ENCODE data around the gene SLC6A2. TPM values are rescaled to one million over a fixed set of nuclear protein-coding genes. Genes with fewer than 3 reads are reported as not detected.

The SLC6A2 gene
- total and polyA plus RNA-seq, 2 experiments from 2014 or later: 0.35 to 0.39 TPM

DNA sequence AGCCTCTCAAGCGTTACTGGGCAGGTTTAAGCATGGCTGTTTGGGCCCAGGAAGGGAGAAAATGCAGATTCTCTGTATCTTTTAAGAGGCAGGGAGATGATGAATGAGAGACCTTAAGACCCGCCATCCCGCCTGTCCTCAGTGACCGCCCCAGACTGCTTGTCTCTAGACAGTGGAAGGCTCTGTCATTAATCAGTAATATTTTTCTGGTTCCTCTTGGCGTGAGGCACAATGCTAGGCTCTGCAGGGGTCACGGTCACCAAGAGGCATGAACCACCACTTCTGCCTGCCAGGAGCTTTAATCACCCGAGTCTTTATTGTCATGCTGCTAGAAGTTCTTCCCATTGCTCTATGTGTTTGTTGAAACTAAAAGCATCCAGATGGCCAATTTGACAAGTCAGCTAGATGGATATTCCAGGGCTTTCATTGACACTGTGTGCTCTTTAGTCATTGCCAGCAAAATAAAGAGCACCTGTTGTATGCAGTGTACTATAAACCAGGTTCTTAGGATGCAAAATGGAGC is 3.2 kb downstream of the SLC6A2 start (continued):
- TF ChIP-seq, protein P1, sequence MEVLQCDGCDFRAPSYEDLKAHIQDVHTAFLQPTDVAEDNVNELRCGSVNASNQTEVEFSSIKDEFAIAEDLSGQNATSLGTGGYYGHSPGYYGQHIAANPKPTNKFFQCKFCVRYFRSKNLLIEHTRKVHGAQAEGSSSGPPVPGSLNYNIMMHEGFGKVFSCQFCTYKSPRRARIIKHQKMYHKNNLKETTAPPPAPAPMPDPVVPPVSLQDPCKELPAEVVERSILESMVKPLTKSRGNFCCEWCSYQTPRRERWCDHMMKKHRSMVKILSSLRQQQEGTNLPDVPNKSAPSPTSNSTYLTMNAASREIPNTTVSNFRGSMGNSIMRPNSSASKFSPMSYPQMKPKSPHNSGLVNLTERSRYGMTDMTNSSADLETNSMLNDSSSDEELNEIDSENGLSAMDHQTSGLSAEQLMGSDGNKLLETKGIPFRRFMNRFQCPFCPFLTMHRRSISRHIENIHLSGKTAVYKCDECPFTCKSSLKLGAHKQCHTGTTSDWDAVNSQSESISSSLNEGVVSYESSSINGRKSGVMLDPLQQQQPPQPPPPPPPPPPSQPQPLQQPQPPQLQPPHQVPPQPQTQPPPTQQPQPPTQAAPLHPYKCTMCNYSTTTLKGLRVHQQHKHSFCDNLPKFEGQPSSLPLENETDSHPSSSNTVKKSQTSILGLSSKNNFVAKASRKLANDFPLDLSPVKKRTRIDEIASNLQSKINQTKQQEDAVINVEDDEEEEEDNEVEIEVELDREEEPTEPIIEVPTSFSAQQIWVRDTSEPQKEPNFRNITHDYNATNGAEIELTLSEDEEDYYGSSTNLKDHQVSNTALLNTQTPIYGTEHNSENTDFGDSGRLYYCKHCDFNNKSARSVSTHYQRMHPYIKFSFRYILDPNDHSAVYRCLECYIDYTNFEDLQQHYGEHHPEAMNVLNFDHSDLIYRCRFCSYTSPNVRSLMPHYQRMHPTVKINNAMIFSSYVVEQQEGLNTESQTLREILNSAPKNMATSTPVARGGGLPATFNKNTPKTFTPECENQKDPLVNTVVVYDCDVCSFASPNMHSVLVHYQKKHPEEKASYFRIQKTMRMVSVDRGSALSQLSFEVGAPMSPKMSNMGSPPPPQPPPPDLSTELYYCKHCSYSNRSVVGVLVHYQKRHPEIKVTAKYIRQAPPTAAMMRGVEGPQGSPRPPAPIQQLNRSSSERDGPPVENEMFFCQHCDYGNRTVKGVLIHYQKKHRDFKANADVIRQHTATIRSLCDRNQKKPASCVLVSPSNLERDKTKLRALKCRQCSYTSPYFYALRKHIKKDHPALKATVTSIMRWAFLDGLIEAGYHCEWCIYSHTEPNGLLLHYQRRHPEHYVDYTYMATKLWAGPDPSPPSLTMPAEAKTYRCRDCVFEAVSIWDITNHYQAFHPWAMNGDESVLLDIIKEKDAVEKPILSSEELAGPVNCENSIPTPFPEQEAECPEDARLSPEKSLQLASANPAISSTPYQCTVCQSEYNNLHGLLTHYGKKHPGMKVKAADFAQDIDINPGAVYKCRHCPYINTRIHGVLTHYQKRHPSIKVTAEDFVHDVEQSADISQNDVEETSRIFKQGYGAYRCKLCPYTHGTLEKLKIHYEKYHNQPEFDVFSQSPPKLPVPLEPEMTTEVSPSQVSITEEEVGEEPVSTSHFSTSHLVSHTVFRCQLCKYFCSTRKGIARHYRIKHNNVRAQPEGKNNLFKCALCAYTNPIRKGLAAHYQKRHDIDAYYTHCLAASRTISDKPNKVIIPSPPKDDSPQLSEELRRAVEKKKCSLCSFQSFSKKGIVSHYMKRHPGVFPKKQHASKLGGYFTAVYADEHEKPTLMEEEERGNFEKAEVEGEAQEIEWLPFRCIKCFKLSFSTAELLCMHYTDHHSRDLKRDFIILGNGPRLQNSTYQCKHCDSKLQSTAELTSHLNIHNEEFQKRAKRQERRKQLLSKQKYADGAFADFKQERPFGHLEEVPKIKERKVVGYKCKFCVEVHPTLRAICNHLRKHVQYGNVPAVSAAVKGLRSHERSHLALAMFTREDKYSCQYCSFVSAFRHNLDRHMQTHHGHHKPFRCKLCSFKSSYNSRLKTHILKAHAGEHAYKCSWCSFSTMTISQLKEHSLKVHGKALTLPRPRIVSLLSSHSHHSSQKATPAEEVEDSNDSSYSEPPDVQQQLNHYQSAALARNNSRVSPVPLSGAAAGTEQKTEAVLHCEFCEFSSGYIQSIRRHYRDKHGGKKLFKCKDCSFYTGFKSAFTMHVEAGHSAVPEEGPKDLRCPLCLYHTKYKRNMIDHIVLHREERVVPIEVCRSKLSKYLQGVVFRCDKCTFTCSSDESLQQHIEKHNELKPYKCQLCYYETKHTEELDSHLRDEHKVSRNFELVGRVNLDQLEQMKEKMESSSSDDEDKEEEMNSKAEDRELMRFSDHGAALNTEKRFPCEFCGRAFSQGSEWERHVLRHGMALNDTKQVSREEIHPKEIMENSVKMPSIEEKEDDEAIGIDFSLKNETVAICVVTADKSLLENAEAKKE (CRISPR knock-in tag; IDR thresholded peaks at IDR 0.05): no peak
- TF ChIP-seq, protein P2, sequence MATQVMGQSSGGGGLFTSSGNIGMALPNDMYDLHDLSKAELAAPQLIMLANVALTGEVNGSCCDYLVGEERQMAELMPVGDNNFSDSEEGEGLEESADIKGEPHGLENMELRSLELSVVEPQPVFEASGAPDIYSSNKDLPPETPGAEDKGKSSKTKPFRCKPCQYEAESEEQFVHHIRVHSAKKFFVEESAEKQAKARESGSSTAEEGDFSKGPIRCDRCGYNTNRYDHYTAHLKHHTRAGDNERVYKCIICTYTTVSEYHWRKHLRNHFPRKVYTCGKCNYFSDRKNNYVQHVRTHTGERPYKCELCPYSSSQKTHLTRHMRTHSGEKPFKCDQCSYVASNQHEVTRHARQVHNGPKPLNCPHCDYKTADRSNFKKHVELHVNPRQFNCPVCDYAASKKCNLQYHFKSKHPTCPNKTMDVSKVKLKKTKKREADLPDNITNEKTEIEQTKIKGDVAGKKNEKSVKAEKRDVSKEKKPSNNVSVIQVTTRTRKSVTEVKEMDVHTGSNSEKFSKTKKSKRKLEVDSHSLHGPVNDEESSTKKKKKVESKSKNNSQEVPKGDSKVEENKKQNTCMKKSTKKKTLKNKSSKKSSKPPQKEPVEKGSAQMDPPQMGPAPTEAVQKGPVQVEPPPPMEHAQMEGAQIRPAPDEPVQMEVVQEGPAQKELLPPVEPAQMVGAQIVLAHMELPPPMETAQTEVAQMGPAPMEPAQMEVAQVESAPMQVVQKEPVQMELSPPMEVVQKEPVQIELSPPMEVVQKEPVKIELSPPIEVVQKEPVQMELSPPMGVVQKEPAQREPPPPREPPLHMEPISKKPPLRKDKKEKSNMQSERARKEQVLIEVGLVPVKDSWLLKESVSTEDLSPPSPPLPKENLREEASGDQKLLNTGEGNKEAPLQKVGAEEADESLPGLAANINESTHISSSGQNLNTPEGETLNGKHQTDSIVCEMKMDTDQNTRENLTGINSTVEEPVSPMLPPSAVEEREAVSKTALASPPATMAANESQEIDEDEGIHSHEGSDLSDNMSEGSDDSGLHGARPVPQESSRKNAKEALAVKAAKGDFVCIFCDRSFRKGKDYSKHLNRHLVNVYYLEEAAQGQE (IDR thresholded peaks at IDR 0.05; ENCODE audit: unreplicated experiment): no peak
- no peak for TF ChIP-seq CREB1 (CRISPR knock-in tag; IDR thresholded peaks at IDR 0.05; ENCODE audit: low read depth)
- TF ChIP-seq ZNF114 (CRISPR knock-in tag; IDR thresholded peaks at IDR 0.05): no peak

DNA sequence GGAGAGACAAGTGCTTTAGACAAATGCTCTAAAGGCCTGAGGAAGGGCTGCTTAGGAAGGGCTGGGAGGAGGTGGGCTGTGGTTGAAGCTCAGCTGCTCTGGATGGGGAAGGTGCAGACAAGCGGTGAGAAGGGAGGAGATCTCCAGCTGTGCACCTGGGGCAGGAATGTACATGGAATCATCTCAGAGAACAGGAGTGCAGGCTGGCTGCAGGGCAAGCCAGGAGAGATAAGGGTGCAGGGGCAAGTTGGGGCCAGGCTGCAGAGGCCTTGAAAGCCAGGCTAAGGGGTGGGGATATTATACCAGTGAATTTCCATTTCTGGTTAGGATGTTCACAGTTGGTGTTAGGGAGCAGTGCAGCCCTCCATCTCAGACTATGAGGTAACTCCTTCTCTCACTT is 4.2 kb downstream of the SLC6A2 start:
- H3K36me3 Mint-ChIP-seq (ENCODE audit: low read depth): no peaks in the 10 kb centered on the region
- H3K27ac Mint-ChIP-seq: no peak overlapping the region
- H3K4me1 Mint-ChIP-seq: peaks cover 7% of the 10 kb centered on the region; the same call in 2 of the 3 replicates
- no peaks in the 10 kb centered on the region for H3K4me1 ChIP-seq (ENCODE audit: insufficient read depth)
- no peaks in the 10 kb centered on the region for H3F3A ChIP-seq (replicated peaks; ENCODE audit: low read depth)
- no peak overlapping the region for H3K4me2 ChIP-seq
- H3K9me3 Mint-ChIP-seq: peaks cover 7% of the 10 kb centered on the region; the same call in 2 of the 3 replicates
- H3K4me3 Mint-ChIP-seq: no peak overlapping the region
- no peaks in the 10 kb centered on the region; the same call in 1 of the 2 replicates for H4K20me1 ChIP-seq (replicated peaks; ENCODE audit: insufficient read depth)
- H3K9me2 ChIP-seq (ENCODE audit: insufficient read depth): no peaks in the 10 kb centered on the region
- H2AFZ ChIP-seq: no peak overlapping the region
- no peaks in the 10 kb centered on the region for H3K36me3 ChIP-seq (ENCODE audit: insufficient read depth)
- no peak for DNase-seq (ENCODE audit: low spot score)
- no peak for ATAC-seq
- H3K4me3 ChIP-seq: no peak overlapping the region
- H3K79me2 ChIP-seq (replicated peaks; ENCODE audit: insufficient read depth): no peaks in the 10 kb centered on the region
- peaks cover 44% of the 10 kb centered on the region for H3K27me3 ChIP-seq (ENCODE audit: insufficient read depth)
- H3K27me3 Mint-ChIP-seq (ENCODE audit: insufficient read depth, low read depth, poor library complexity): peaks cover 36% of the 10 kb centered on the region
- H3K27ac ChIP-seq (ENCODE audit: low read depth): no peak overlapping the region
- TF ChIP-seq, protein P2 (IDR thresholded peaks at IDR 0.05; ENCODE audit: unreplicated experiment): no peak
- no peak for TF ChIP-seq STAT1 (IDR thresholded peaks at IDR 0.05; ENCODE audit: unreplicated experiment)
- TF ChIP-seq CREB1 (CRISPR knock-in tag; IDR thresholded peaks at IDR 0.05; ENCODE audit: low read depth): no peak
- no peak for TF ChIP-seq EZH2 (IDR thresholded peaks at IDR 0.05; ENCODE audit: low read depth, unreplicated experiment)
- TF ChIP-seq, protein P3, sequence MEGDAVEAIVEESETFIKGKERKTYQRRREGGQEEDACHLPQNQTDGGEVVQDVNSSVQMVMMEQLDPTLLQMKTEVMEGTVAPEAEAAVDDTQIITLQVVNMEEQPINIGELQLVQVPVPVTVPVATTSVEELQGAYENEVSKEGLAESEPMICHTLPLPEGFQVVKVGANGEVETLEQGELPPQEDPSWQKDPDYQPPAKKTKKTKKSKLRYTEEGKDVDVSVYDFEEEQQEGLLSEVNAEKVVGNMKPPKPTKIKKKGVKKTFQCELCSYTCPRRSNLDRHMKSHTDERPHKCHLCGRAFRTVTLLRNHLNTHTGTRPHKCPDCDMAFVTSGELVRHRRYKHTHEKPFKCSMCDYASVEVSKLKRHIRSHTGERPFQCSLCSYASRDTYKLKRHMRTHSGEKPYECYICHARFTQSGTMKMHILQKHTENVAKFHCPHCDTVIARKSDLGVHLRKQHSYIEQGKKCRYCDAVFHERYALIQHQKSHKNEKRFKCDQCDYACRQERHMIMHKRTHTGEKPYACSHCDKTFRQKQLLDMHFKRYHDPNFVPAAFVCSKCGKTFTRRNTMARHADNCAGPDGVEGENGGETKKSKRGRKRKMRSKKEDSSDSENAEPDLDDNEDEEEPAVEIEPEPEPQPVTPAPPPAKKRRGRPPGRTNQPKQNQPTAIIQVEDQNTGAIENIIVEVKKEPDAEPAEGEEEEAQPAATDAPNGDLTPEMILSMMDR (conservative IDR thresholded peaks at IDR 0.05; ENCODE audit: low read depth in 2 of 2): no peak
- no peak for TF ChIP-seq JUNB (IDR thresholded peaks at IDR 0.05; ENCODE audit: unreplicated experiment)
- TF ChIP-seq EZH2phosphoT487 (IDR thresholded peaks at IDR 0.05; ENCODE audit: unreplicated experiment): no peak
